Loucy (cell line): Measurements from ENCODE around the gene SELENOO.
A peak's percentile ranks its signal among the peaks of the same experiment; 100 is the strongest.

Experiments used
- H2AFZ ChIP-seq: fragments of 200-600 bp; sonication (generic); 2 replicates; pipeline ENCODE4 v1.6.0; 2016; ENCODE audit warnings: antibody characterized with exemption, mild to moderate bottlenecking, low read length, moderate library complexity
- H3F3A ChIP-seq: fragments of 200-600 bp; 2 replicates; pipeline ENCODE4 v1.6.0; 2016; ENCODE audit warnings: antibody characterized with exemption, low read depth, mild to moderate bottlenecking
- H3K27me3 ChIP-seq: fragments of 200-600 bp; sonication (generic); 2 replicates; pipeline ENCODE4 v1.6.1; 2014; ENCODE audit warnings: low read length, mild to moderate bottlenecking; ENCODE audit not compliant: insufficient read depth, poor library complexity, severe bottlenecking
- H3K36me3 ChIP-seq: fragments of 200-600 bp; sonication (generic); 2 replicates; pipeline ENCODE4 v1.6.1; 2016; ENCODE audit warnings: low read length; ENCODE audit not compliant: insufficient read depth
- H3K4me1 ChIP-seq: fragments of 200-600 bp; sonication (generic); 2 replicates; pipeline ENCODE4 v1.5.1; 2014; ENCODE audit warnings: low read length, mild to moderate bottlenecking; ENCODE audit not compliant: insufficient read depth, poor library complexity, severe bottlenecking
- H3K4me2 ChIP-seq: fragments of 200-600 bp; sonication (generic); 2 replicates; pipeline ENCODE4 v1.6.0; 2014; ENCODE audit warnings: antibody characterized with exemption, low read length, low read depth, mild to moderate bottlenecking; ENCODE audit not compliant: poor library complexity, severe bottlenecking
- H3K4me3 ChIP-seq: fragments of 200-600 bp; sonication (generic); 2 replicates; pipeline ENCODE4 v1.5.1; 2014; ENCODE audit warnings: low read length, mild to moderate bottlenecking, mixed read lengths; ENCODE audit not compliant: poor library complexity, severe bottlenecking
- H3K79me2 ChIP-seq: fragments of 200-600 bp; sonication (generic); 2 replicates; pipeline ENCODE4 v1.6.1; 2014; ENCODE audit warnings: low read length; ENCODE audit not compliant: insufficient read depth
- H3K9ac ChIP-seq: fragments of 200-600 bp; sonication (generic); 2 replicates; pipeline ENCODE4 v1.6.0; 2014; ENCODE audit warnings: mild to moderate bottlenecking, low read depth, low read length, moderate library complexity; ENCODE audit not compliant: poor library complexity, severe bottlenecking
- H3K9me2 ChIP-seq: fragments of 200-600 bp; sonication (generic); replicated peaks from 2 replicates; pipeline ENCODE4 v1.6.1; 2016; ENCODE audit warnings: low read depth, low read length, mixed read lengths
- H3K9me3 ChIP-seq: fragments of 200-600 bp; sonication (generic); 2 replicates; pipeline ENCODE4 v1.6.1; 2014; ENCODE audit warnings: mild to moderate bottlenecking, antibody characterized with exemption, low read length, low read depth; ENCODE audit not compliant: insufficient read depth
- H4K20me1 ChIP-seq: fragments of 200-600 bp; sonication (generic); 2 replicates; pipeline ENCODE4 v1.6.0; 2014; ENCODE audit warnings: antibody characterized with exemption, low read length, mild to moderate bottlenecking; ENCODE audit not compliant: insufficient read depth, poor library complexity, severe bottlenecking
- CTCF ChIP-seq: fragments of 200-600 bp; sonication (generic); conservative IDR thresholded peaks from 2 replicates; pipeline ENCODE4 v1.5.1; 2014; ENCODE audit warnings: mild to moderate bottlenecking, antibody characterized with exemption, low read length
- EZH2phosphoT487 ChIP-seq: fragments of 200-600 bp; IDR thresholded peaks from 2 replicates; pipeline ENCODE4 v1.6.1; 2018; ENCODE audit warnings: antibody characterized with exemption, mild to moderate bottlenecking, moderate library complexity, borderline replicate concordance

SELENOO gene

DNA sequence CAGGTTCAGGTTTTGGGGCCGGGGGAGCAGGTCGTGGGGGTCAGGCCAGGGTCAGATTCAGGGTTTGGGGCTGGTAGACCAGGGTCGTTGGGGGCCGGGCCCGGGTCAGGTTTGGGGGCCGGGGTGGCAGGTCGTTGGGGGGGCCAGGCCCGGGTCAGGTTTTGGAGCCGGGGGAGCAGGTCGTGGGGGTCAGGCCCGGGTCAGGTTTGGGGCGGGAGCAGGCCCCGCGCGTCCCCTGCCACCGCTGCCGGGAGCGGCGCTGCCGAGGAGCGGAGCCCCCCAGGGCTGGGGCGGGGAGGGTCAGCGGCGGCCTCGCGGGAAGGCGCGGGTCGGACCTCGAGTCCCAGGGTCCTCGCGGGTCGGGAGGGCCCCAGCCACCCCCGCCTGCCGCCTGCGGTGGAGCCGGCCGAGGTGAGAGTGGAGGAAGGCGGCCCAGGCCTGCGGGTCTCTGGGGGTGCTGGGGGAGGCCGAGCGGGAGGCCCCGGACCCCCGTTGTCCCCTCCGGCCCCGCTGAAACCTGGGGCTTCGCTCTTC, 14.6 kb upstream of the SELENOO start:
- no peaks in the 10 kb centered on the region for H3K27me3 ChIP-seq
- no peak overlapping the region for H2AFZ ChIP-seq
- peak overlapping the region; percentile 92 for H3K9ac ChIP-seq
- peak overlapping the region; percentile 80 for H3K4me2 ChIP-seq
- H3K4me1 ChIP-seq, result peaks cover 36% of the 10 kb centered on the region
- peaks cover 43% of the 10 kb centered on the region for H3K79me2 ChIP-seq
- no peaks in the 10 kb centered on the region for H3K36me3 ChIP-seq
- H3K9me2 ChIP-seq, result no peaks in the 10 kb centered on the region
- H3F3A ChIP-seq, result peaks cover 3% of the 10 kb centered on the region; the same call in 1 of the 2 replicates
- TF ChIP-seq EZH2phosphoT487, result no peak
- TF ChIP-seq CTCF, result no peak
- H3K9me3 ChIP-seq, result no peaks in the 10 kb centered on the region
- peaks cover 19% of the 10 kb centered on the region for H4K20me1 ChIP-seq
- H3K4me3 ChIP-seq, result peak overlapping the region; percentile 77

DNA sequence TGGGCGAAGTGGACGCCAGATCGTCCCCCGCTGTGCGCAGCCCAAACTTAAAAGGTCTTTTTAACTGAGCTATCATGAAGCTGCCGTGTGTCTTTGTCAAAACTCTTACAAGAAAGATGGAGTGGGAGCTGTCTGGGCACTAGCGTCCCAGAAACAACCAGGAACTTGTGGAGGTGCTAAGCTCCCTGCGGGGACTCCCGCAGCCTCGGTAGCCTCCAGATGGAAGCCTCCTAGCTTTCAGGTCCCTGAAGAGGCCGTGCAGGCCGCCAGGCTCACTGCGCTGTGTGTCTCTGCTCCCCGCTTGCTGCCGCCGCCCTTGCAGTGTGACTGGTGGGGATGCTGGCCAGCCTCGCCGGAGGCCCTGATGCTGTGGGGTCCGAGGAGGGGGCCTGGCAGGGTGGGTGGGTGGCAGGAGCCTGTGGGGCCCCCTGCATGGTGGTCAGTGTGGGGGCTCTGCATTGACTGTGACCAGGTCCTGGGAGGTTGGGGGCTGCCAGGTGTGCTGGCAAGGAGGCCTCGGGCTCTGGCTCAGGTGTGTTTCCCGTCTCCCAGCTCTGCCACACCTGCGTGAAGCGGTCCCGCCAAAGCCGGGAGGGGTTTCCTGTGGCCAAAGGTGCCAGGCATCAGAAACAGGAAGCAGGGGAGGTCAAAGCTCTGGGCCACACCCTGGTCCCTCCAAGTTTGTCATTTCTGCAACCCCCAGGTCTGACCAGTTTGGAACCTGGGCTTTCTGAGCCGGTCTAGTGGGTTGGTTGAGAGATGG, 13.9 kb upstream of the SELENOO start:
- peaks cover 46% of the 10 kb centered on the region for H3K79me2 ChIP-seq

DNA sequence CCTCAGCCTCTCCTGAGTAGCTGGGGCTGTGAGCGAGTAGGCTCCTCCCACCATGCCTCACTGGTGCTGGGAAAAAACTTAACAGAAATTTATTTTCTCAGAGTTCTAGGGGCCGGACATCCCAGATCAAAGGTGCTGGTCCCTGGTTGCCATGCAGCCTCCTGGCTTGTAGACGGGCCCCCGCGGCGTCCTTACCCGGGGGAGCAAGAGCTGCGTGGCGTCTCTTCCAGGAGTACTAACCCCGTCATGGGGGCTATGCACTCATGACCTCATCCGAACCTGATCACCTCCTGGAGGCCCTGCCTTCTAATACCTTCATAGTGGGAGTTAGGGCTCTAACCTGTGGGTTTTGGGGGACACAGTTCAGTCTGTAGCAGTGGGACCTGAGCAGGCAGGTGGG, 12.5 kb upstream of the SELENOO start:
- Histone ChIP-seq H3K9me2 (no peaks in the 10 kb centered on the region), H3K4me1 (peaks cover 53% of the 10 kb centered on the region), H3K9me3 (no peaks in the 10 kb centered on the region), H3K27me3 (no peaks in the 10 kb centered on the region), H2AFZ (no peak overlapping the region), H3F3A (peaks cover 13% of the 10 kb centered on the region; the same call in 1 of the 2 replicates), H3K9ac (peak overlapping the region; percentile 14), H4K20me1 (peaks cover 32% of the 10 kb centered on the region), H3K4me2 (peak overlapping the region; percentile 21), H3K79me2 (peaks cover 61% of the 10 kb centered on the region), H3K4me3 (no peak overlapping the region), H3K36me3 (peaks cover 2% of the 10 kb centered on the region; the same call in 1 of the 2 replicates)
- TF ChIP-seq CTCF, result no peak
- TF ChIP-seq EZH2phosphoT487, result no peak

More for the DNA sequence above, 13.9 kb upstream of the SELENOO start:
- no peak overlapping the region for H2AFZ ChIP-seq
- peaks cover 10% of the 10 kb centered on the region; the same call in 1 of the 2 replicates for H3F3A ChIP-seq
- H3K27me3 ChIP-seq, result no peaks in the 10 kb centered on the region
- H3K36me3 ChIP-seq, result no peaks in the 10 kb centered on the region
- peaks cover 22% of the 10 kb centered on the region for H4K20me1 ChIP-seq
- peak overlapping the region; percentile 80 for H3K4me2 ChIP-seq
- no peaks in the 10 kb centered on the region for H3K9me3 ChIP-seq
- TF ChIP-seq CTCF, result no peak
- no peak for TF ChIP-seq EZH2phosphoT487
- H3K9ac ChIP-seq, result peak overlapping the region; percentile 92
- H3K9me2 ChIP-seq, result no peaks in the 10 kb centered on the region
- H3K4me1 ChIP-seq, result peaks cover 41% of the 10 kb centered on the region
- peak overlapping the region; percentile 77 for H3K4me3 ChIP-seq
